SU-DHL-6 (cell line): ENCODE data around the gene NFIB.

Source experiments
- CTCF ChIP-seq: fragments of 200-600 bp; sonication (generic); IDR thresholded peaks from one replicate; pipeline ENCODE4 v1.5.1; 2017; ENCODE audit warnings: antibody characterized with exemption, mild to moderate bottlenecking, low read length, moderate library complexity; ENCODE audit not compliant: insufficient read depth, poor library complexity, severe bottlenecking
- EZH2phosphoT487 ChIP-seq: fragments of 200-600 bp; sonication (generic), shearing (Covaris generic); conservative IDR thresholded peaks from 2 replicates; pipeline ENCODE4 v1.6.1; 2018; ENCODE audit warnings: mild to moderate bottlenecking, antibody characterized with exemption, low read length, moderate library complexity, mixed read lengths

- TF ChIP-seq CTCF (no peak), EZH2phosphoT487 (no peak)
Observed at GRCh38 chr9:14294659-14295058, 19.3 kb downstream of the NFIB start.
